GM21367 (cell line): ENCODE measurements around the gene SERTAD1.
"Not testable (repeated sequence)": the region's sequence is repeated elsewhere in the genome, so short reads cannot be mapped to it uniquely, and the experiment has no call there.

Experiments
- ATAC-seq: cut with Tn5 transposase; IDR thresholded peaks from one replicate; pipeline ENCODE4 v1.9.1; 2021; ENCODE audit not compliant: unreplicated experiment

SERTAD1 gene

DNA sequence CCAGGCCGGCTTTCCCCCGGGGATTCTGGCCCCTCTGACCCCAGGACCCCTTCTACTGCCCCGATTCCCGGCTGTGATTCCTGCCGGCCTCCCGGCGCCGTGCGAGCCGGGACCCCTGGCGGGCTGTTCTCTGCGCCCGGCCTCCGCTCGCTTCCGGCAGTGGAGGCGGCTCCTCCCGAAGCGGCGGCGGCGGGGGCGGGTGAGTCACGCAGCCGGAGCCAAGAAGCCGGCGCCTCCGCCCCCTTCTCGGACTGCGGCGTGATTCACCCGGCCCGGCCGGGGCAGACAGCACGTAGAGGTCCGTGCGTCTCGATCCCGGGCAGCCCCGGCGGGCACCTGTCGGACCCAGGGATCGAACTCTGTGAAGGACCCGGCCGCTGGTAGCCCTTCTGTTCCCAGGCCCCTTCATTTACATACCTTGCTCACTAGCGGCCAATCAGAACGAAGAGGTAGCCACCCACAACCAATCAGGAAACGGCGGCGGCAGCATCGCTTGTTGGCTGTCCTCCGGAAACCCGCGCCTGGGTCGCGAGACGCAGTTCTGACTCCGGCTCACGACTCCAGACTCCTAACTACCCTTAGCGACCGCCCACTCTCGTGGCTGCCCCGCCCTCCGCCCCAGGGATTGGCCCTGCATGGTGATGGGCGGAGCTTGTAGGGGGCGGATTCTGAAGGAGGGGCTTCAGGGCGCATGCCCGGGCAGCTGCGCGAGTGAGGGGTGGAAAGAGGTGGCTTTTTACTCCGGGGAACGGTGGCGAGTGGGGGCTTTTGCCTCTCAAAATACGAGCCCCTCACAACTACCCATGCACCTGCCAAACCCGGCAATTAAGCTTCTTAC, at the start of gene SERTAD1:
SERTAD1 (minus strand) TSS at position 543 of the 838 bp plus-strand sequence. CDS start 2,446 bp downstream, outside the sequence.
- ATAC-seq, result peak; percentile 66

DNA sequence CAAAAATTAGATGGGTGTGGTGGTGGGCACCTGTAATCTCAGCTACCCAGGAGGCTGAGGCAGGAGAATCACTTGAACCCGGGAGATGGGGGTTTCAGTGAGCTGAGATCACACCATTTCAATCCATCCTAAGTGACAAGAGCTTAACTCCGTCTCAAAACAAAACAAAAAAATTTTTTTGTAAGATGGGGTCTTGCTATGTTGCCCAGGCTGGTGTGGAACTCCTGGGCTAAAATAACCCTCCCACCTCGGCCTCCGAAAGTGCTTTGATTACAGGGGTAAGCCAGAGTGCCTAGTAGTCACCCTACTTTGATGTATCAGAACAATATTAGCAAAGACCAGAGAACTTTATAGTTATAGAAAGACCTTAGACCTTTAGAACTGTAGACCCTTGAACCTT, 48.9 kb upstream of the SERTAD1 start:
- ATAC-seq, result no peak

GRCh38 chr19:40472516-40472915, 46.7 kb upstream of the SERTAD1 start:
- no peak for ATAC-seq

DNA sequence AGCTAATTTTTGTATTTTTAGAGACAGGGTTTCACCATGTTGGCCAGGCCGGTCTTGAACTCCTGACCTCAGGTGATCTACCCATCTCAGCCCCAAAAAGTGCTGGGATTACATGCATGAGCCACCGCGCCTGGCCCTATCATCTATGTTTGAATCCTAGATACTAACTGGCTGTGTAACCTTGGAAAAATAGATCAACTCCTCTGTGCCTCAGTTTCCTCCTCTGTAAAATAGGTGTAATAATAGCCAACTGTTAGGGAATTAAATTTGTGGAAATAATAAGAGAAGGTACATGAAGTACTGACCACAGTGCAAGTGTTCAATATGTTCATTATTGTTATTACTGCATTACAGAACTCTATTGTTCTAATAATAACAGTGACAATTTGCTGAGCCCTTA, 45.3 kb upstream of the SERTAD1 start:
- ATAC-seq, result no peak

DNA sequence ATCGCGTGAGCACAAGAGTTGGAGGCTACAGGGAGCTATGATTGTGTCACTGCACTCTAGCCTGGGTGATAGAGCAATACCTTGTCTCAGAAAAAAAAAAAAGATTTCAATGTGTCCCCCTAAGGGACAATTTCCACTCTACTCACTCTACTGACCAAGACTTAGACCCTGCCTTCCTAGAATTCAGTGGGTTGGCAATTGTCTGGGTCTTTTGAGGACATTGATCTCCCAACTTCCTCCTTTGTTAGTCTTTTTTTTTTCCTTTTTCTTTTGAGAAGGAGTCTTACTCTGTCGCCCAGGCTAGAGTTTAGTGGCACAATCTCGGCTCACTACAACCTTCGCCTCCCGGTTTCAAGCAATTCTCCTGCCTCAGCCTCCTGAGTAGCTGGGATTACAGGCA, 43.2 kb upstream of the SERTAD1 start:
- no peak for ATAC-seq

- no peak for ATAC-seq
Measured at GRCh38 chr19:40466985-40467734, 41.4 kb upstream of the SERTAD1 start, which contains the start of gene SPTBN4. SPTBN4 (plus strand) TSS chr19:40467001; CDS start chr19:40472622, 5,621 bp downstream.

- ATAC-seq, result no peak
Measured at GRCh38 chr19:40466219-40466984, 40.6 kb upstream of the SERTAD1 start.

DNA sequence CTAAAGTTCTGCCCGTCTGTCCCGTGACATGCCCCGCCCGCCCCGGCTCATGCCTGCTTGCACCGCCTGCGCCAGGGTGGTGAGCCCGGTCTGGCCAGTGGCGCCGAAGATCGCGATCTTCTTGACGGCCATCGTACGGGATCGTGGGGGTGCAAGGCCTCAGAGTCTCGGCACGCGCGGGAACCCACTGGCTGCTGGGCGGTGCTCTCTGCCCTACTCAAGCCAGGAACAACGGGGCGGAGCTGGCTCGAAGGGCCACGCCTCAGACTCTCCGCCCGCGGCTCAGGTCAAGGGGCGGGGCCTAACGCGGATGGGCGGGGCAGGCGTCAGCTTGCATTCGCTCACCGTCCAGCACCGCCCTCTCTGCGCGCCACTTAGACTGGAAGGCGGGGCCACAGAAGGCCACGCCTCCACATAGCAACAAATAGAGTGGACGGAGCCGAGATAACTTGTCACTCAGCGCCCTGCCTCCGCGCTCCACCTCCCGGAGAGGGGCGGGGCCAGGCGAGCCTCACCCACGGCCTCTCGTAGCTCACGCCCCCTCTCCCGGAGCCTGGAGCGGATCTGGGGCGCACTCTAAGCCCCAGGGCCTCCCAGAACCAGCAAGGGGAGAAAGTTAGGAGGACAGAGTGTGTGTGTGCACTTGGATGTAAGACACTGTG, 39.9 kb upstream of the SERTAD1 start, which contains the start of gene BLVRB:
BLVRB (minus strand) TSS at position 189 of the 662 bp plus-strand sequence; CDS start at position 132, 57 bp downstream.
- ATAC-seq, result peak; percentile 78

- no peak for ATAC-seq
Measured at GRCh38 chr19:40465025-40465556, 39.3 kb upstream of the SERTAD1 start.

- ATAC-seq, result no peak
Measured at GRCh38 chr19:40464059-40465024, 38.5 kb upstream of the SERTAD1 start.

DNA sequence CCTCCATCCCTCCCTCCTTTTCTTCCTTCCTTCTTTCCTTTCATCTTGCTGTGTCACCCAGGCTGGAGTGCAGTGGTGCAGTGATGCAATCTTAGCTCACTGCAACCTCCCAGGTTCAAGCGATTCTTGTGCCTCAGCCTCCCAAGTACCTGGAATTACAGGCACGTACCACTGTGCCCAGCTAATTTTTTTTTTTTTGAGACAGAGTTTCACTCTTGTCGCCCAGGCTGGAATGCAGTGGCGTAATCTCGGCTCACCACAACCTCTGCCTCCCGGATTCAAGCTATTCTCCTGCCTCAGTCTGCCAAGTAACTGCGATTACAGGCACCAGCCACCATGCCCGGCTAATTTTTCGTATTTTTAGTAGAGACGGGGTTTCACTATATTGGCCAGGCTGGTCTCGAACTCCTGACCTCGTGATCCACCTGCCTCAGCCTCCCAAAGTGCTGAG, 37.8 kb upstream of the SERTAD1 start:
- ATAC-seq, result not testable (repeated sequence)

- no peak for ATAC-seq
Measured at GRCh38 chr19:40461669-40462221, 36.0 kb upstream of the SERTAD1 start.

- ATAC-seq, result no peak
Measured at GRCh38 chr19:40460185-40460584, 34.4 kb upstream of the SERTAD1 start.

- no peak for ATAC-seq
Measured at GRCh38 chr19:40458597-40458974, 32.8 kb upstream of the SERTAD1 start.

- no peak for ATAC-seq
Measured at GRCh38 chr19:40457953-40458596, 32.3 kb upstream of the SERTAD1 start.

DNA sequence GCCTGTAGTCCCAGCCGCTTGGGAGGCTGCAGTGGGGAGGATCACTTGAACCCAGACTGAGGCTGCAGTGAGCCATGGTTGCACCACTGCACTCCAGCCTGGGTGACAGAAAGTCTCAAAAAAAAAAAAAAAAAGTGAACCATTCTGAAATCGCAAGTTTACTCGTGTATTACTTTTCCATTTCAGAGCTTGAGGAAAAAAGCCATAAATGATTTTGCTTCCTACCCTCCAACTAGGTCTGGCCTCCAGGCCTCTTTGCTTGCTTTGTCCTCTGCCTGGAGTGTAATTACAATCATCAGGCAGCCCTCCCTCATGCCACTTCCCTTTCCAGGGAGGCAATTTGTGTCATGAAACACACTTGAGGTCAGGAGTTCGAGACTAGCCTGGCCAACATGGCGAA, 31.3 kb upstream of the SERTAD1 start:
- ATAC-seq, result no peak

- not testable (repeated sequence) for ATAC-seq
Measured at GRCh38 chr19:40453943-40454342, 28.2 kb upstream of the SERTAD1 start.

- no peak for ATAC-seq
Measured at GRCh38 chr19:40453151-40453735, 27.5 kb upstream of the SERTAD1 start.
